Progenitor cell of endocrine pancreas (in vitro differentiated cells): ENCODE data around the gene INO80B. TPM values are rescaled to one million over a fixed set of nuclear protein-coding genes. Genes with fewer than 3 reads are reported as not detected.

ENCODE experiments used
- DNase-seq: peaks from one replicate; pipeline ENCODE4 v3.0.0; 2021; ENCODE audit warnings: low spot score; ENCODE audit not compliant: unreplicated experiment
- H3K27ac Mint-ChIP-seq: 2 replicates; pipeline ENCODE4 v1.8.0; 2021; ENCODE audit warnings: mild to moderate bottlenecking, moderate library complexity, mixed read lengths
- H3K27me3 Mint-ChIP-seq: 2 replicates; pipeline ENCODE4 v1.8.0; 2021; ENCODE audit warnings: mixed read lengths
- H3K36me3 Mint-ChIP-seq: 2 replicates; pipeline ENCODE4 v1.8.0; 2022; ENCODE audit warnings: mixed read lengths; ENCODE audit not compliant: insufficient read depth
- H3K4me1 Mint-ChIP-seq: 2 replicates; pipeline ENCODE4 v1.8.0; 2021; ENCODE audit warnings: low read depth, mixed read lengths
- H3K4me3 Mint-ChIP-seq: 2 replicates; pipeline ENCODE4 v1.8.0; 2021; ENCODE audit warnings: low read depth, mild to moderate bottlenecking, moderate library complexity, mixed read lengths
- H3K9me3 Mint-ChIP-seq: 2 replicates; pipeline ENCODE4 v1.8.0; 2021; ENCODE audit warnings: low read depth, mixed read lengths
- CTCF ChIP-seq: fragments of 200-600 bp; sonication (generic); IDR thresholded peaks from one replicate; pipeline ENCODE4 v1.5.0; 2021; ENCODE audit warnings: antibody characterized with exemption, mild to moderate bottlenecking; ENCODE audit not compliant: unreplicated experiment
- total RNA-seq: library from RNA; stranded (reverse); gene quantifications from 2 replicates; pipeline ENCODE4 v1.2.1, GENCODE V29; 2021

The INO80B gene
- total RNA-seq, 1 donor from 2014 or later = 46.8 TPM

- no peak for DNase-seq
- Mint-ChIP-seq H3K4me3 (peak overlapping the region; percentile 94), H3K36me3 (peaks cover 14% of the 10 kb centered on the region), H3K27me3 (peaks cover 4% of the 10 kb centered on the region), H3K4me1 (peaks cover 7% of the 10 kb centered on the region), H3K9me3 (no peaks in the 10 kb centered on the region), H3K27ac (no peak overlapping the region)
- no peak for TF ChIP-seq CTCF
Measured at GRCh38 chr2:74423231-74424095, 31.4 kb upstream of the INO80B start.

- no peak for TF ChIP-seq CTCF
- H3K9me3 Mint-ChIP-seq = no peaks in the 10 kb centered on the region
- H3K36me3 Mint-ChIP-seq = peaks cover 16% of the 10 kb centered on the region
- DNase-seq = no peak
- H3K27ac Mint-ChIP-seq = no peak overlapping the region
- peaks cover 7% of the 10 kb centered on the region for H3K4me1 Mint-ChIP-seq
- no peak overlapping the region for H3K4me3 Mint-ChIP-seq
- peaks cover 4% of the 10 kb centered on the region for H3K27me3 Mint-ChIP-seq
Measured at GRCh38 chr2:74424139-74424992, 30.5 kb upstream of the INO80B start.

GRCh38 chr2:74424995-74425406 lies 29.9 kb upstream of the INO80B start:
- Mint-ChIP-seq H3K27ac (peak overlapping the region; percentile 45), H3K4me1 (peaks cover 7% of the 10 kb centered on the region), H3K36me3 (peaks cover 18% of the 10 kb centered on the region)

GRCh38 chr2:74425523-74425922 lies 29.4 kb upstream of the INO80B start:
- H3K27ac Mint-ChIP-seq = peak overlapping the region; percentile 45
- H3K4me3 Mint-ChIP-seq = no peak overlapping the region
- peaks cover 4% of the 10 kb centered on the region for H3K27me3 Mint-ChIP-seq
- DNase-seq = no peak
- H3K9me3 Mint-ChIP-seq = no peaks in the 10 kb centered on the region
- peaks cover 19% of the 10 kb centered on the region for H3K36me3 Mint-ChIP-seq
- H3K4me1 Mint-ChIP-seq = peaks cover 7% of the 10 kb centered on the region
- TF ChIP-seq CTCF = no peak

More at GRCh38 chr2:74424995-74425406, 29.9 kb upstream of the INO80B start:
- Mint-ChIP-seq H3K27me3 (peaks cover 4% of the 10 kb centered on the region), H3K9me3 (no peaks in the 10 kb centered on the region), H3K4me3 (no peak overlapping the region)
- no peak for DNase-seq
- no peak for TF ChIP-seq CTCF

- DNase-seq = no peak
- H3K27ac Mint-ChIP-seq = no peak overlapping the region
- peaks cover 4% of the 10 kb centered on the region for H3K27me3 Mint-ChIP-seq
- no peak overlapping the region for H3K4me3 Mint-ChIP-seq
- peaks cover 5% of the 10 kb centered on the region for H3K4me1 Mint-ChIP-seq
- no peaks in the 10 kb centered on the region for H3K9me3 Mint-ChIP-seq
- peaks cover 21% of the 10 kb centered on the region for H3K36me3 Mint-ChIP-seq
- no peak for TF ChIP-seq CTCF
Measured at GRCh38 chr2:74426181-74426758, 28.6 kb upstream of the INO80B start.
